ENCODE results near the gene IFT27.

GRCh38 chr22:36768141-36768540, 7.8 kb downstream of the IFT27 start:
- TF ChIP-seq EP300 (IDR thresholded peaks at IDR 0.05), result no peak
- no peak for TF ChIP-seq CTCF (IDR thresholded peaks at IDR 0.05)
- no peak for TF ChIP-seq POLR2A (IDR thresholded peaks at IDR 0.05)
- TF ChIP-seq POLR2AphosphoS5 (IDR thresholded peaks at IDR 0.05), result no peak

Measured in gastroesophageal sphincter (tissue), 3 donors.